ENCODE measurements around the gene EVI2A.

Gene EVI2A

DNA sequence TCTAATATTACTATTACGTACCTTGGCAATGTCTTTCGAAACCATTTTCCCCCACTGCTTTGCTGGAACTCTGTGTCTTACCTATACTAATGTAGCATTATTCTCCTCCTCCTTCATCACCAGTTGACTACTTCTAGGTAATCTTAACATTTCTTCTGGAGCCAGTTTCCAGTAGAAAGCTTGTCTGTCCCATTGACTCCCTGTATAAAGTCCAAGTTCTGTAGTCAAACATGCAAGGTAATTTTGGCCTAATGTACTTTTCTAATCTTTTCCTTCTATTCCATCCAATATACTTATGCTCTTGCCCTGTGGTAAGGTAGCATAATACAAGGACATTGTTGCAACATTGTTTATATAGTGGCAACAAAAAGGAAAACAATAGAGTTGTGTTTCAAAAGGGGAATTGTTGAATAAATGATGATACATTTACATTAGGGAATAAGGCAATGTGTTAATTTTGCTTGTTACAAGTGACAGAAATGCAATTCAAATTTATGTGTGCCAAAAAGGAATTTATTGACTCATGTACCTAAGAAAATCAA lies 52.3 kb downstream of the EVI2A start:
- H3K4me1 ChIP-seq (ENCODE audit: control insufficient read depth, insufficient read depth, low read length) = no peaks in the 10 kb centered on the region
- H3K9ac ChIP-seq (ENCODE audit: low read depth, low read length) = no peak overlapping the region
- no peaks in the 10 kb centered on the region for H3K36me3 ChIP-seq (ENCODE audit: control insufficient read depth, insufficient read depth, low read length)
- no peak overlapping the region for H3K4me3 ChIP-seq (ENCODE audit: low read depth, low read length)
- H3K27me3 ChIP-seq (ENCODE audit: control insufficient read depth, insufficient read depth, low read length) = no peaks in the 10 kb centered on the region
- no peaks in the 10 kb centered on the region for H3K9me3 ChIP-seq (ENCODE audit: control insufficient read depth, insufficient read depth, low read length)

All from iPS-15b (cell line).